ENCODE measurements around the gene ATP6AP2.

ATP6AP2 gene

DNA sequence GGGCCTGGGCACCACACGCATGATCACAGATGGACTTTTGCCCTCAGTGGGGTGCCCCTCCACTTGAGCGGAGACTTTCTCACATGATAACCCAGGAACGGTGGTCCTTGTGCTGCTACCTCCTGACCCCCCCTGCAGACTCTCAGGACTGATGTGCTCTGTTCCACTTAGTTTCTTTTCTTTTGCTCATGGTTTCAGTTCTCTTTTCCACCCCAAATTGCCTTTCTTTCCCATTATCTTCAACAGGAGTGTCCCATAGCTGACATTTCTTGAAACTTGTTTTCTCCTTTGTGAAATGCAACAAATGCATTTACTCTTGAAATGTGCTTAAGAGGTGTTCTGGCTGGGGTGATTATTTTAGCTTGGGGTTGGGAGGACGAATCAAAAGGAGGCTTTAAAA is 51.4 kb downstream of the ATP6AP2 start:
- DNase-seq, result no peak

DNA sequence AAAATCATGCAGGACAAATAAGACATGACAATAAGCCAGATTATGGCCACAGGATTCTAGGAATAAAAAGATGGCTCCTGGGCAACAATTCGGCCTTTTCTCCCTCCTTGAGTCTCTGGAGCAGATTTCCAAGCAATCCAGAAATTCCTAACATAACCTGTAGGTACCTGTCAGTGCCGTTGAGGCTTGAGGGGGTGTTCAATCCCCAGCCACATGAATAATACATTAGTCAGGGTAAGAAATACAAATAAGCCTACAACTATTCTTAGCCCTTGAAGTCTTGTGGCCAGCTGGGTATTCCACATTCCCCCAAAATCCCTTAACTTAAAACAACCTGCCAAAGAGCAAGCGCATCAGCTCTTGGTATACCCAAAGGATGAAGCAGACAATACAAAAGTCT is 56.9 kb downstream of the ATP6AP2 start:
- no peak for DNase-seq

DNA sequence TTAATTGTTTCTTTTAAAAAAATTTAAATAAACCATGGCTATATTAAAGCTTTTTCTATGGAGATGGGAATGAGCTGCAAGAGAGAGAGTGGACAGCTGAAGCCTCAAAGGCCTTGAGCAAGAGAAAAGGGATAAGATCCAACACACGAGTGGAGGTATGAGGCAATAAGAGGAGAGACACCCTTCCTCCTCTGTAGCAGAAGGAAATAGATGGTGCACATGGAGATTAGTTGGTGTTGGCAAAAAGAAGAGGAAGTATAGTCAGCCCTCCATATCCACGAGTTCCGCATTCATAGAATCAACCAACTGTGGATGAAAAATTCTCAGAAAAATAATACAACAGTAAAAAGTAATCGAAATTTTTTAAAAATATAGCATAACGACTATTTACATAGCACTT is 63.4 kb downstream of the ATP6AP2 start:
- peak in 1 of 58 donors; percentile 35 for DNase-seq

DNA sequence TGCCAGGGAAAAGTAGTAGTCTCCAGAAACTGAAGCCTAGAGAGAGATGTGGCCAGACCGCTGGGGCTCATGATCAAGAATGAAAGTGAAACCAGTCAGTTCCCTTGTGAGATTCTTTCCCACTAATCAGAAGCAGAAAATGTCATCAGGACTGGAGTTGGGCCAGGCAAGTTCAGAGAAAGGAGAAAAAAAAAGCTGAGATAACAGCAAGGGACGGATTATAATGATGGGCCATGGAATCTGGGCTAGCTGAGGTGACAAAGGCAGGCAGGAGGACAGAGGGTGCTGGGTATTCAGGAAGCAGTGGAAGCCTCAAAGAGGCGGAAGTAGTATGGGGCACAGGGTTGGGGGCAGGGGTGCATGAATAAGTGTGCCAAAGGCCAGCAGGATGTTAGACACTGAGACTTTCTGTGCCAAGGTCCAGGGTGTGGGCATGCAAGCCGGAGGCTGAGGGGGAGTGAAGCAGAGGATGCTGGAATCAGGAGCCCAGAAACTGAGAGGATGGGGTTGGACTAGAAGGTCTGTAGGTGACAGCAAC is 64.1 kb downstream of the ATP6AP2 start:
- DNase-seq, result peak in 23 of 58 donors; percentile 0 to 57 (median 15)

DNA sequence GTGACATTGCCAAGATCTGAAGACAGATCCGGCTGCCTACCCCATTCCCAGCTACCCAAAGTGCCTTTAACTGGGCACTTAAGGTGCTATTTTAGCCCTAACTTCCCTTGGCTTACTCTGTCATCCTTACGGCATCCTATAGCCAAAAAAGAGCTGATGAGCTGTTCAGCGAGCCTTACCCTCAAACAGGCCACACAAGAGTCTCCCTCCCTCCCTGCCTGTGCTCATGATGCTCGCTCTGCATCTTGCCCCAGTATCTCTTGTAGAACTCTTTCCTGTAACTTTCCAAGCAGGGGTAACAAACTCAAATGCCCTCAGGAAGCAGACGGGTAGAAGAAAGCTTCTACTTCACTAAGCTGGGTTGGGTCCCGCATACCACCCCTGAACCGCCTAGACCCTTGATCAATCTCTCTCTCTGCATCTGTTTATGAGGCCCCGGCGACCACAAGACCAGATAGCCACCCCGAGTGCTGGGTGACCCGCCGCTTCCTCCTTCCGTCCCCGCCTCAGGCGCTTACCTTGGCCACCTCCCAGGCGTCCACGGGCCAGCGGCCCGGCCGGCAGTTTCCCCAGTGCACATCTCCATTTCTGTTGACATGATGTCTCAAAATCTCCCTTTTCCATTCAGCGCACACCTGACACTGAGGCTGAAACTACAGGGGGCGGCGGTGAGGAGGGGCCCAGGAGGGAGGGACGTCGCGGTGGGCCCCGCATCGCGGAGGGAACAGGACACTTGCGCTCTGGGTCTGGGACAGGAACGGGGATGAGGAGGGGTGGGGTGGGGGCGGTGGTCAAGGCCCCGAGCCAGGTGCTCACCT is 65.9 kb downstream of the ATP6AP2 start:
- peak in 17 of 58 donors; percentile 2 to 46 (median 16) for DNase-seq

DNA sequence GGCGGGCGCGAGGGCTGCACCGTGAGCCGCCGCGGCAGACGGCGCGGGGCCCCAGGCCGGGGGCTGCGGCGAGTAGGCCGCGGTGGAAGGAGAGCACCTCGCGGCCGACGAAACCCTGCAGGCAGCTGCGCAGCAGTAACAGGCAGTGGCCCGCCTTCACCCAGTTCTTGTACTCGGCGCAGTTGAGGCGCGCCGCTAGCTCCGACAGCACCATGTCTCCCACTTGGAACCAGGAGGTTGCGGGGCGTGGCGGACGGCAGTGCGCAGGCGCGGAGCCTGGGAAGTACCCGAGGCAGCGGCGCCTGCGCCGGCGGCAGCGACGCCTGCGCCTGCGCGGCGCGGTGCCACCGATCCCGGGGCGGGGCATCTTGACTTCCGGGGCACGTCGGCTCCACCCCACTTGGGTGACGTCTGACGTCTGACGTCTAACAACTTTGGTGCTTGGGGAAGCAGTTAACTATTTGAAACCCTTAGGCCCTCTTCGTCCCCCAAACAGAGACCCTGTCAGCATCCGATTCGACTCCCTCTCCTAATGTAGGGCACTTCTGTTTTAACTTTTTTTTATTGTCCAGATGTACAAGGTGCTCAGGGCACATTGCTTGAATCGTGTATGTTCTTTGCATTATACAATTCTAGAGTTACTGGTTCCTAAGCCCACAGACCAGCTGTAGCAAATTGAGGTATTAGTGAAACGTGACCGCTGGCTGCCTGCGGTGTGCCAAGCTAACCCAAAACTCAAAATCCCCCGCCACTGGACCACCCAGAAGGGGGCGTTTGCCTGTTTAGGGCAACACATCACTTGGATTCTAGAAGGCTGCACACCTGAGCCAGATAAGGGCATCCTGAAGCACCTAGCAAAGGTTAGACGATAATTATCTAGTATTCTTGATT is 66.8 kb downstream of the ATP6AP2 start, which contains the start of gene CXorf38:
Gene CXorf38, minus strand, starts transcription at position 255 of the 891 bp plus-strand sequence. Its CDS starts 41 bp downstream, at position 214.
- DNase-seq, result peak; percentile 13 to 91 (median 80)

DNA sequence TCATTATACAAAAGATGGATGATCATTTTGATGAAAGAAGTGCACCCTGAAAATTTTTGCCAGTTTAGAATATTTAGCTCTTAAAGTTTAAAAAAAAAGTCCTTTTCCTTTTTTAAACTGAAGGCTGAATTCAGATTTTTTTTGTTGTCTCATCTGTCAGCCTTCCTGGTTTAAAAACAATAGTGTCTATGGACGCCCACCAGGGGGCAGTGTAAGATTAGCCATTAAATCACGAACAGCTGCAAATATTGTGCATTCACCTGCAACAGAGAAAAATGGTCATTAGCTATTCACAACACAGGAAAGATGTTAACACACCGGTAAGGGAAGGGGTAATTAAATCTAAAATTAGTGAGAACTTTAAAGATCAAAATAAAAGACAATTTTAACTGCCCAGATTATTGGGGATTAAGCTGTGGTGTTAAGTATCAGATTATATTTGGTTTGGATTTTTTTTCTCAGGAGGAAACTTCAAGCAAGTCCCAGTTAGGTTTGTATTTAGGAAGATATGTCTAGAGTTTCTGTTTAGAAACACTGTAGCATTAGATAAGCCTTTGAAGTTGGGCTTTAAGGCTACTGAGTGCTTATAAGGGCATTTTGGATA is 71.0 kb downstream of the ATP6AP2 start:
- DNase-seq, result peak in 43 of 58 donors; percentile 0 to 76 (median 22)

DNA sequence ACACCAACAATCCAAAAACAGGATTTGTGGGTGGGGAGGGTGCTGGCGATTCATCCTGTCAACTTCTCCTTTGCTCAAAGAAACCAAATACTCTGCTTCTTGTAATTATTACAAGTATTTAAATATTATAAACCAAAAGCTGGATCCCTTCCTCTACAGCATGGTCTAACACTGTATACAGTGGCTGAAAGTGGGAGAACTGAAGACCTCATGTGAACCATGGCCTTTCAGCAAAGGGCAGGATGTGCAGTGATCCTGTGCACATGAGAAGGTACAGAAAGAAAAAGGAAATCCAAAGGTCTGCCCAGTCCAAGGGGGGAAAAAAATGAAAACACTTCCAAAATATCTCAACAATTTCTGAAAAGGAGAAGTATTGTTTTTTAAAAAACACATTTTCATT is 71.9 kb downstream of the ATP6AP2 start:
- no peak for DNase-seq

DNA sequence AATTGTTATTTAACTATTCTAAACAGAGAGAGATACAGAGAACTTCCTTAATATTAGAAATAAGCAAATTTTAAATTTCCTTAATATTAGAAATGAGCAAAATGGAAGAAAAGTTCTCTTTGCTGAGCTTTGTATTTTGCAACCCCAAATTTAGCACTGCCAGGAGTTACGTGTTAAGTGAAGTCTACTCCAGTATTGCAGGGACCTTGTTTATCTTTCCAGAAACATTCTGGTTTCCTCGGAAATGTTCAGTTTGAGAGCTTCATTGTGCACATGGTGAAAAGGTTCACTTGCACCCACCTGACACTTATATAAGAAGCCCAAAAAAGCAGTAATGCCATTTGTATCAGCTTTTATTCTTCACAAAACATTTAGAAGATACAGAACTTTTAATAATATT is 72.8 kb downstream of the ATP6AP2 start:
- peak in 1 of 58 donors; percentile 2 for DNase-seq

Measured in anterior cingulate cortex (tissue), 58 donors.